GM21786 (cell line): ENCODE results near the gene SMIM43.

ENCODE experiments used
- ATAC-seq: cut with Tn5 transposase; IDR thresholded peaks from one replicate; pipeline ENCODE4 v1.9.1; 2021; ENCODE audit not compliant: unreplicated experiment

Gene SMIM43

DNA sequence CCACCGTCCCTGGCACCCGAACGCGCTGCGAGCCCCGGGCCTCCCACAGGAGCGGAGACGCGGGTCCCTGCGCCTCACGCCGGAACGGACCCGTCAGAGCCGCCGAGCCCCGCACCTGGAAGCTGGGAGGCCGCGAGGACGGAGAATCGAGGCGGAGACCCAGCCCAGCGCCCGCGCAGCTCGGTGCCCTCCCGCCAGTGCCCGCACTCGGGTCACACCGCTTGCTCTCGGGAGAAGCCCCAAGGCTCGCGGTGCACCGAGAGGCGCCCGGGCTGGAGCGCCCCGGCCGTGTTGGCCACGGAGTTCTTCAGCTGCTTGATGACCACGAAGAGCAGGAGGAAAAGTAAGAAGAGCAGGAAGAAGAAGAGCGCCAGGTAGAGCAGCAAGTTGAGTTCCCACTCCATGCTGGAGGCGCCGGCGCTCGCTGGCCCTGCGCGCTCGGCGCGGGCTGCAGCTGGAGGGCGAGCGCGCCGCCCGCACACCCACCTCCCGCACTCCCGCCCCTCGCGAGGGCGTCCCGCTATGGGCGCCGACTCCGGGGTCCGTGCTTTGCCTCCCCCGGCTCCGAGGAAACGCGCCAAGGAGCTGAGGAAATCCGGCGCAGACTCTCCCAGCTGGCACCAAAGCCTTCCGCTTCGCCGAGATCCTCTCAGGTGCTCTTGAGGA lies at the start of gene SMIM43:
SMIM43 (minus strand) TSS at position 463 of the 666 bp plus-strand sequence; CDS start at position 404, 59 bp downstream.
- no peak for ATAC-seq

DNA sequence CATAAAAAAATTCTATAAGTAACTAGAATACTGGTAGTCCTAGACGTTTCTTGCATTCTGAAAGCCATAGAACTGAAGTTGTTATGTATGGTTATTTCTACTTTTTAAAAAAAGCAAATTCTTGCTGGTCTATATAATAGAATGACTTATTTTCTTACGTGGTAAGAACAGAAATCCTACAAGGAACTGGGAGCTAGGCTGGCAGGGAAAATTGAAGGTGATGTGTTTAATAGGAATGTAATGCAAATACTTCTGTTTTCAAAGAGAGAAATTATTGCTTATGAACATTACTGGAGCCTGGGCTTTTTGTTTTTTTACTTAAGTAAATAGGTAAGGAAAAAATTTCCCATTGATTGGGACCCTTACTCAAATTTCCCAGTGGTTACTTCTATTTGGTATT lies 49.8 kb upstream of the SMIM43 start:
- ATAC-seq, result no peak

DNA sequence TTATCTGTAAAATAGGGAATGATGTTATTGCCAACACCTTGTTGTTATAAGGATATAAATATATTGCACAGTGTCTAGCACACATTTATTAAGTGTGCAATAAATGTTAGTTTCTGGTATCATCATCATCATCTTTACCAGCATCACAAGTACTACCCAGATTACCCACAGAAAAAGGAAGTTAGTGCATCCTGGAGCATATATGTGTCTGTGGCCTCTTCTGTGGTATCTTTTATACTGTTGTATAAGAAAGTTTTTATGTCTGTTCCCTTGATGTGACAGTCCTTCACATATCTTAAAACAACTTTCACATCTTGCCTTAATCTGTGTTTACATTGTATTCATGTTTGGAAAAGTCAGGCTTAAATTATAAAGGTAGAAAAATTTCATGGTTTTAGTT lies 46.2 kb upstream of the SMIM43 start:
- ATAC-seq, result no peak

DNA sequence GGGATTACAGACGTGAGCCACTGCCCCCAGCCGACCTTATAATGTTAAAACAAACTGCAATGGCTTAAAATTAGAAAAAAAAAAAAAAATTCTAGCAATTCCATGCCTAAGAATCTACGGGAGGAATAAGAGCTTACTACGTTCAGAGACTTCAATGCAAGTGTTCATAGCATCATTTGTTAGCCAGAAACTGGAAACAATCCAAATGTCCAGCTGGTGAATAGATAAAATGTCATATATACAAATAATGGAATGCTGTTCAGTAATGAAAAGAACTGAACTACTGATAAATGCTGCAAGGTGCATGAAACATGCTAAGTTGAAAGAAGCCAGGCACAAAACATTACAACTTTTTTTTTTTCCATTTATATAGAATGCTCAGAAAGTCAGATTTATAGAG lies 41.4 kb upstream of the SMIM43 start:
- no peak for ATAC-seq

DNA sequence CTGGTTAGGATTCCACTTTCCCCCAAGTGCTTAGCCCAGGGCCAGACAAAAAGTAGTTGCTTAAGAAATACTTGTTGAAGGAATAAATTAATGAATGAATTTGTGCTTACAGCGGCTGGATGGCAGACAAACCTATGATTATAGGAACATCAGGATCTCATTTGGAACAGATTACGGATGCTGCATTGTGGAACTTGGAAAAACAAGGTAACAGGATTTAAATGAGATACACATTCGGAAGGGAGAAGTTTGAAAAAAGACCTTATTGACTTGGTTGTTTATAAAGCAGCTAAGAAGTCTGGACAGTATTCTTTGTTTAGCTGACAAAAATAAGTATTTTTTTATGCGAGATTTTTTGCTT lies 36.7 kb upstream of the SMIM43 start:
- ATAC-seq, result no peak

DNA sequence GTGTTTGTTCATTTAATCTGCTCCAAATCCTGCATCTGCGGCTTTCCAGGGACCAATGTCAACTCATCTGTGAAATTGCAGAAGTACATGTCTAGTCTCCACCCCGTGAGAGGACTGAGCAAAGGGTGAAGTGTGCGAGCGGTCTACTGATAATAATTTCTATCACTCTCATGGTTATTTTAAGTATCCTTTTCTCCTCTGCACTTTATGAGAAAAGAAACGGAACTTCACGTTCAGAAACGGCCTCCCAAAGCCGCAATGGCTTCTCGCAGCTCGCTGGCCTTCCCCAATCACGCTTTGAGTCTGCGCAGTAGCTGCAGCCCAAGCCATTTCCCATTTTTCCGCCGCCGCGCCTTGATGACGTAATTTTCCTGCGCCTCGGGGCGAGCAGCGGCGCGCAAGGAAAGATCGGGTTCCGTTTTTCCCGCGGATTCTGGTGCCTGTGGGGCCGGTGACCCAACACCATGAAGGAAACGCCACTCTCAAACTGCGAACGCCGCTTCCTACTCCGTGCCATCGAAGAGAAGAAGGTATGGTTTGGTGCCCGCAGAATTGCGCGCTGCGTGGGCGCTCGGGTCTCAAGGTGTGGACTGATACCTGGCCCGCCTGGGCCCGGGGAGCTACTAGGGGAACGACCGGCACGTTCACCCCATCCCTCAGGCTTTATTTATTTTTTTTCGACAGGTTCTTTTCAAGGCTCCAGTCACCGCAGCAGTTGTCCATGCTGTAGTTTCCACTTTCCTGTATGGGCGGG lies 36.2 kb upstream of the SMIM43 start, which contains the start of gene EXOSC9:
EXOSC9 (plus strand) TSS at position 363 of the 754 bp plus-strand sequence; CDS start at position 465, 102 bp downstream.
- ATAC-seq, result peak; percentile 78

DNA sequence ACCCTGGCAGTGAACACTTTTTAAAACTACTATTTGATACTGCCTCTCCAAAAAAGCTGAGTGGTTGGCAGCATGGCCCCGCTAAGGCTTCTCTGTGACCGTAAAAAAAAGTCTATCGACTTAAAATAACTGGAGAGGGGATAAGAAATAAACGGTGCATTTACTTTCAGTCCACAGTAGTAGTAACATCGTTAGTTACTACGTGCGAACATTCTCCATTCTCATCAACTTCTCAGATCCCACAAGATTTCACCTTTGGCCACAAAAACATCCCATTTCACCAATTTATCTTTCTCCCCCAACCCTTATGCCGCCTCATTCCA lies 35.6 kb upstream of the SMIM43 start:
- peak; percentile 12 for ATAC-seq

DNA sequence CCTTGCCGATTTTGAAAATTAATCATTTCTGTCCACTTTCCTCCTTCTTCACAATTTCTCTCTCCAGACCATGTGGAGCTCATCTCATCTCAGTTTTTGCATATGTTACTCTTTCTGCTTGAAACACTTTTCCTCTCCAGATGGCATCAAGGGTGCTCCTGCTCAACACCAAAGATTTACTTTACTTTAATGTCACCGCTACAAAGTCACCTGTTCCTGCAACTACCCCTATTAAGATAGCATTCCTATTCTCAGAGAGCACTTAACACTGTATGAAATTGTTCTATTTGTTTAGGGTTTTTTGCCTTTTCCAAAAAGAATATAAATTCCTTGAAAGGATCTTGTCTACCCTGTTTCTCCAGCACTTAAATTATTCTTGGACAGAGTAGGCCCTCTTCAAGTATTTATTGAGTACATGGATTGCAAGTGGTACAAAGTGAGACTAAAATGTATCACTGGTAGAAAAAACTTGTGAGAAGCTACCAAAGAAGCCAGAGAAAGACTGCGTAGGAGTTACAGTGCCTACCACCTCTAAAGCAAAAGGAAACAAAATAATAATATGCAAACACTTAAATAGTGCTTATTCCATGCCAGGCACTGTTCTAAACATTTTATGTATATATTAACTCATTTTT lies 35.0 kb upstream of the SMIM43 start:
- no peak for ATAC-seq

DNA sequence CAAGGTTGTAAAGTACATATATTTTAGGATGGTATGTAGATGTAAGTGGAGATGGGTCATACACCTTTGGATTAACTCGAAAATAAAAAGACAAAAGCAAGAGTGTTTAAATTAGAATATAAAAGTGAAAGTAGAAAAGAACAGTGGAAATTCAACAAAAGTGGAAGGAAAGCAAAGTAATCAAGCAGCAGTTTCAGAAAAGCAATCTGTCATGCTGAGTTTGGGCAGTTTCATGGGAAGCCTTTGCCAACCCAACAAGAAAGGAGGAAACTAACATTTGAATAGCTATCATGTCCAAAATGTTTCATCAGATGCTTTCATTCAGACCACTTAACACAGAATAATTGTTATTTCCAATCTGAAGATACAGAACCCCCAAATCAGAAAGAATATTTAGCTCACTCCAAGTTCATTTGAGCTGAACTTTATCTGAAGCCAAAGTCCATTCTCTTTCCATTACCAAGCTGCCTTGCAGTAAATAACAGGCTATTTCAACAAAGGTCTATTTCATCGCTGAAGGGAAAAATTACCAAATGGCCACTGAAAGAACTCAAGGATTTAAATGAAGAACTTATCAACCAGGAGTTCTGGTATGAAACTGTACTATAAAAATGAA lies 34.4 kb upstream of the SMIM43 start:
- no peak for ATAC-seq

DNA sequence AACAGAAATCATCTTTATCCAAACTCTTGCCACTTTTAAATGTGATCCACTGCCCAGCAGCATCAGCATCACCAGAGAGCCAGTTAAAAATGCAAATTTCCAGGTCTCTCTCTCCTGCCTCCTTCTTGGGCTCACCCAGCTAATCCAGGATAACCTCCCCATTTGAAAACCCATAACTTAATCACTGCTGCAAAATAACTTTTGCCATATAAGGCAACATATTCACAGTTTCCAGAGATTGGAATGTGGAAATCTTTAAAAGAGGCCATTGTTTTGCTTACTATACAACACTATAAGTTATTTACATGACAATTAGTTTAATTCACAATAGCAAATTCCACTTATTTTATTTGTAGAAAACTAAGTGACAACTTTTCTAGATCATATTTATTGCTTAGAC lies 31.3 kb upstream of the SMIM43 start:
- ATAC-seq, result no peak

DNA sequence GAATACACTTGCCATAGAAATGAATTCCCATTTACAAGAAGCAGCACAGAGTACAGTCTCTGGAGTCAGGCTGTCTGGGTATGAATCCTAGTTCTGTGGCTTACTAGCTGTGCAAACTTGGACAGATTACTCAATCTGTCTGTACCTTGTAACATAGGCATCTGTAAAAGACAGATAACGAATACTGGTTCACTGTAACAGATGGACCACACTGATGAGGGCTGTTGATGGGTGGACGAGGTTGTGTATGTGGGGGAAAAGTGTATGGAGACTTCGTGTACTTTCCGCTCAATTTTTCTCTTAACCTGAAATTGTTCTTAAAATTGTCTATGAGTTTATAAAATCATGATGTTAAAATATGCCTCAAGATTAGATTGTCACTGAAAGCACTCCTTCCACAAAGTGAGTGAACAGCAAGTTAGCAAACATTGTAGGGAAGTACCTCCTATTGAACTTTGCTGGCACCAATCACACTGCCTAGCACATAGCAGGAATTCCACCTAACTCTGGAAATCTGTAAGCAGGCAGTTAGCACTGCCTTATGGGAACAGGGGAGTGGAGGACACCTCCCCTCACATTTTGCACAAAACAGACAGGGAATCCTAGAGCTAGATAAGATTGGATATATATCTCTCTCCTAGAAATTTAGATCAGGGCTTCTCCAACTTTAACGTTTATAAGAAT lies 29.7 kb upstream of the SMIM43 start:
- ATAC-seq, result no peak

DNA sequence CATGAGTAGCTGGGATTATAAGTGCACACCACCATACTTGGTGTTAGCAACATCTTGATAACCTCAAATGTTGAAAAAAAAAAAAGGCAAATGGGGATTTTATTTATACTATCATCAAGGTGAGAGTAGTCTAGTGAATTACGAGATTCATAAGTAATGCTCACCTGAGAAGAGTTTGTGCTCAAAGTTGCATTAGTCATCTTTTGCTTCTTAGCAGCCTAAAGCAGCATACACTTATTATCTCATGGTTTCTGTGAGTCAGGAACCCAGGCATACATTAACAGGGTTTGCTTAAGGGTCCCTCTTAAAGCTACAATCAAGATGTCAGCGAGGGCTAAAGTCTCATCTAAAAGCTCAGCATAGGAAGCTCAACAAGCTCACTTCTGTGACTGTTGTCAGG lies 28.0 kb upstream of the SMIM43 start:
- no peak for ATAC-seq

DNA sequence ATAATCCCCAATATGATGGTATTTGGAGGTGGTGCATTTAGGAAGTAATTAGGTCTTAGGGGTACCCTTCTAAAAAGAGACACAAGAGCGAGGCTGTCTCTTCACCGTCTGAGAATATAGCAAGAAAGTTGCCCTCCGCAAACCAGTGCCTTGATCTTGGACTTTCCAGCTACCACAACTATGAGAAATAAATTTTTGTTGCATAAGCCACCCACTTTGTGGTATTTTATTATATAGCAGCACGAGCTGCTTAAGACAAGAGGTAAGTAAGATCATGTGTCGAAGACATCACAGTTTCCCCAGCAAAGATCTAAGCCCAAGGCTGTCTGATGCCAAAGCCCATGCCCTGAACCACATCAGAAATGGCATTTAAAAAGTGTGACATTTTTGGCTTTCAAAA lies 26.5 kb upstream of the SMIM43 start:
- ATAC-seq, result no peak

DNA sequence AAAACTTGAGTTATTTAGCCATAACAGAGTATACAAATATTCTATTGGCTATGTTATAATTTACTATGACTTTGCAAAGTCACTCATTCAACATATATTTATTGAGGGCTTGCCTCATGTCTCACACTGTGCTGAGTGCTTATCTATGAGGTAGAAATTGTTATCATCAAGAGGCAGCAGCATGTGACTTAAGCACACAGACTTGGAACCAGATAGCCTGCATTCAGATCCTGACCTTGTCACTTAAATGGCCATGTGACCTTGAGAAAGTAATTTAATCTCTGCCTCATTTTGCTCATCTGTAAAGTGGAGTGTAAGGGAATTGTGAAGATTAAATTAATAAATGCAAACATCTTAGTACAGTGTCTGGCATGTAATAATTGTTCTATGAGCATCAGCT lies 26.0 kb upstream of the SMIM43 start:
- ATAC-seq, result no peak

DNA sequence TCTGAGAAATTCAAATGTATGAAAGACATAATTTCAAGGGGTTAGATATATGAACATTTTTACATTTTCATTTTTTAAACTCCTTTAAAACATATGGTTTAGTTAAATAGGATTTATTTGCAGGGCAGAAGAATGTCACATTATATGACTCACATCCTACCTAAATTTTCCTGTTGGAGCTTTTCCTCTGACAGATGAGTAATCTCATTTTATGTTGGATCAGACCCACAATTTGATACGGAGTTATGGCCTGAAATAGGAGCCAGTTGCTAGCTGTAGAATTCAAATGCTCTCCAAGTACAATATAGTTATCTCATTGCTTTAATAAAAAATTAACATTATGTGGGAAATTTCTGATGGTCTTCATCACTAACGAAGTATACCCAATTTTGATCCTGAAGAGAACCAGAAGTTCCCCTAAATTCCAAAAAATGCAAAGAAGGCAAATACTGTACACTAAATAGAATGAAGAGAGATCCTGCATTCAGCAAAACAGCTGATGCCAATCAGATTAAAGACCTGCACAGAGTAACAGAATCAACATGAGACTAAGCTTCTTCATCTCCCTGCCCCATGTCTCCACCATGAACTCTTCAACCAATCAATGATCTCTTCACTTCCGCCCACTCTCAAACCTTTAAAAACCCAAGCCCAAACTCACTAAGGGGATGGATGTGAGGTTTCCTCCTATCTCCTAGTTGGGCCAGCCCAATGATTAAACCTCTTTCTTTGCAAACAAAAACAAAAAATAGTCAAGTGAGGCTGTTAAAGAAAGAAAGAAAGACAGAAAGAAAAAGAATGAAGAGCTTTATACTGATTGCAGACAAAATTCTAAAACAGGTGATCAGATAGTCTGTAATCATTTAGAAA lies 25.2 kb upstream of the SMIM43 start:
- no peak for ATAC-seq

DNA sequence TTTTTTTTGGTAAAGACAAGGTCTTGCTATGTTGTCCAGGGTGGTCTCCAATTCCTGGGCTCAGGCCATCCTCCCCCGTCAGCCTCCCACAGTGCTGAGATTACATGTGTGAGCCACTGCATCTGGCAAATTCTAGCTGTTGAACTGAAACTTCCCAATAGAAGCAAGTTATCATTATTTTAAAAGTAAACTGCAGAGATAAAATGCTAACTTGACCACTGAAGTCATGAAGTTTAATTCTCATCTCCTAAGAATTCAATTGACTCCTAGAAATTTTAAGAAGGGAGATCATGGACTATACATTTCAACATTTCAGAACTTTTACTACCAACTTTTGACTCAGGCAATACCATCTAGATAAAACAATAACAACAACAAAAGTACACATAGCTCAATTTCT lies 24.5 kb upstream of the SMIM43 start:
- no peak for ATAC-seq

DNA sequence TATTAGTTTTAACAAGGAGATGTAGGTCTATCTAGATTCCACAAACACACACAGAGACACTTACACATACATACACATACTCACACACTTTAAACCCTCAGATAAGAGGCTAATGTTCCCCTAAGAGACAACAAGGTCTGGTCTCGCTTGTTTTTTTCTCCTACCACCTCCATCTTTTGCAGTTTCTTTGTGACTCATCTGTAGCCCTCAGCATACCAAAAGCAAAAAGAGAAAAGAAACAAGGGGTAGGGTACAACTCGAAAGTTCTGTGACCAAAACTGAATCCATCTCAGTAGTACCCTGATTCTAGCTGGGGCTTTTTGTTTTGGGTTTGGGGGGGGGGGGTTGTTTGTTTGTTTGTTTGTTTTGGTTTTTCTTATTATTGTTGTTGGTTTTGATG lies 23.9 kb upstream of the SMIM43 start:
- peak; percentile 94 for ATAC-seq

DNA sequence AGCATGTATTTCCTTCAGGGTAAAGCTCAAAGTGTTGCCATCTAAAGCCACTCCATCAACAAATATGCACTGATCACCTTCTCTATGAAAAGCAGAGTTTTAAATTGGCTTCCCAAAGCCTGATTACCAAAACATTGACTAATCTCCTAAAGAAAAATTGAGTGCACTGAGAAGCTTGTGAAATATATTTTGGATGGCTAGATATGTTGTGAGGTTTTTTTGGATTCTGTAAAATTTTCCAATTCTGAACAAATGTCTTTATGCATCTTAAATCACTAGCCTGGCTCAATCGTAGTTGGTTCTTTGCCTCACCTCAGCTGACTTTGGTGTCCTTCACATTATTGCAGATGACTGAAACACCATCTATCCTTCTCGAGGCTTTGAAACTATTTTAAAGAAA lies 21.3 kb upstream of the SMIM43 start:
- no peak for ATAC-seq

DNA sequence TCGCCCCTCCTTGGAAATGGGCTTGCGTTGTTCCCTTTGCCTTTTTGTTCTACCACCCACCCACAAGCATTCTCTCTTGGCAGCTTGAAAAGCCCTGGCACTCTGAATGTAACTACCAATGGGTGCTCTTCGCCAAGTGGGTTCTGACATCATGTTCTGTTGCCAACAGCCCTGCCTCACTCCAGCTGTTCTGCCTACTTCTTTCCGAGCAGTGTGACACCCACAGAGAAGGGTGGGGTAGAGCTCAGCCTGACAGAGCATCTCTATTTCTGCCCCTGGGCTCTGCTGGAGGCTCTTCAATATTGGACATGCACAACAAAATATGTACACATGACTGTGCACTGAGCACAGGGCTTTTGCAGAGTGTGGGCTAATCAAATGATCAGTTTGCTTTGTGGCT lies 20.5 kb upstream of the SMIM43 start:
- no peak for ATAC-seq

DNA sequence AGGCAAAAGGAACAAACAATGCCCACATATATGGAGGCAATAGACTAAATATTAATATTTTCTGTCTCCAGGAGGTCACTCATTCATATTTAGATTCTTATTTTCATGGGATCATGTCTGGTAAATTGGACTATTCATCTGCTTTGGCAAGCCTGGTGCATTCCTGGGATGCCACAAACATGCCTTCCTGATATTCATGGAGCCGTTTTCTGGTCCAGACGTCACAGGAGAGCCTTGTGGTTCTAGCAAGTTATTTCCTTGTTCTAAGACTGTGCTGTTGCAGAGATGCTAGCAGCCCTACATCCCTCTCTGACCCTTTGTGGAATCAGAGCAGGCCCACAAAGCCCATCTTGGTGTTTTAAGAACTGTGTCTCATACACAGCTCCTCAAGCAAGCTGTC lies 20.0 kb upstream of the SMIM43 start:
- ATAC-seq, result no peak
